SK-N-MC (cell line): ENCODE results near the gene HM13.

ENCODE experiments used
- EZH2 ChIP-seq: fragments of 200-600 bp; sonication (generic); IDR thresholded peaks from one replicate; pipeline ENCODE4 v1.6.1; 2017; ENCODE audit warnings: antibody characterized with exemption
- FOXP2 ChIP-seq: optimal IDR thresholded peaks from 2 replicates; pipeline ENCODE3; 2011; ENCODE audit warnings: mild to moderate bottlenecking, moderate library complexity; ENCODE audit not compliant: insufficient read depth; ENCODE audit errors: extremely low read length, control extremely low read depth
- POLR2AphosphoS5 ChIP-seq: IDR thresholded peaks from 2 replicates; pipeline ENCODE4 v1.6.1; 2012; ENCODE audit warnings: mild to moderate bottlenecking, low read depth, low read length, borderline replicate concordance

GRCh38 chr20:31572701-31573554 is 58.7 kb downstream of the HM13 start:
- no peak for TF ChIP-seq EZH2
- no peak for TF ChIP-seq FOXP2
- TF ChIP-seq POLR2AphosphoS5: peak; percentile 66
